ENCODE measurements around the gene RGS7. TPM values are rescaled to one million over a fixed set of nuclear protein-coding genes. Genes with fewer than 3 reads are reported as not detected.

The RGS7 gene
- total RNA-seq, 4 donors from 2014 or later = not detected

DNA sequence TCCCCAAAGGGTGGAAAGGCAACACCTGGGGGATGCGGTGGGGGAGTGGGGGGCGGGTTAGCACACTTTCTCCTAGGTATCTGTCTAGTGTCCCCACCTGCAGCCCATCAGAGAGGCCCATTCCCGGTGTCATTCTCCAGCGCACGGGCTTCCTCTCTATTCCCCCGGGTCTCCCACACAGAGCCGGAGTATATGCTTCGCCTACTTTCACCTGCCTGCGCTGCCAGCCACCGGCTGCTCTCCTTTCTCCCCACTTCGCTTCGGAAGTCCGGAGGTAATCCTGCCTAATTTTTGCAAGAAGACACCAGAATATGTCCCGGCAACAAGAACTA lies 852 bp downstream of the RGS7 start:
- H3K4me3 ChIP-seq = no peak overlapping the region
- no peak for TF ChIP-seq POLR2A (IDR thresholded peaks at IDR 0.05)
- TF ChIP-seq, protein P1, sequence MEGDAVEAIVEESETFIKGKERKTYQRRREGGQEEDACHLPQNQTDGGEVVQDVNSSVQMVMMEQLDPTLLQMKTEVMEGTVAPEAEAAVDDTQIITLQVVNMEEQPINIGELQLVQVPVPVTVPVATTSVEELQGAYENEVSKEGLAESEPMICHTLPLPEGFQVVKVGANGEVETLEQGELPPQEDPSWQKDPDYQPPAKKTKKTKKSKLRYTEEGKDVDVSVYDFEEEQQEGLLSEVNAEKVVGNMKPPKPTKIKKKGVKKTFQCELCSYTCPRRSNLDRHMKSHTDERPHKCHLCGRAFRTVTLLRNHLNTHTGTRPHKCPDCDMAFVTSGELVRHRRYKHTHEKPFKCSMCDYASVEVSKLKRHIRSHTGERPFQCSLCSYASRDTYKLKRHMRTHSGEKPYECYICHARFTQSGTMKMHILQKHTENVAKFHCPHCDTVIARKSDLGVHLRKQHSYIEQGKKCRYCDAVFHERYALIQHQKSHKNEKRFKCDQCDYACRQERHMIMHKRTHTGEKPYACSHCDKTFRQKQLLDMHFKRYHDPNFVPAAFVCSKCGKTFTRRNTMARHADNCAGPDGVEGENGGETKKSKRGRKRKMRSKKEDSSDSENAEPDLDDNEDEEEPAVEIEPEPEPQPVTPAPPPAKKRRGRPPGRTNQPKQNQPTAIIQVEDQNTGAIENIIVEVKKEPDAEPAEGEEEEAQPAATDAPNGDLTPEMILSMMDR (IDR thresholded peaks at IDR 0.05 in 4 of 5, conservative IDR thresholded peaks at IDR 0.05 in 1 of 5) = no peak
- intact Hi-C loops (cut with DNase I; ENCODE audit: low total_unique reads) (no loop called here), in situ Hi-C loops (cut with MboI; ENCODE audit: low sequenced_read_pairs in 4 of 4) (no loop called here)
- DNase-seq (no peak), ATAC-seq (no peak)
- no peaks in the 10 kb centered on the region for H3K9me3 ChIP-seq
- peaks cover 4 to 29% (median 28%) of the 10 kb centered on the region in 3 donors for H3K27me3 ChIP-seq
- no peaks in the 10 kb centered on the region for H3K36me3 ChIP-seq
- H3K4me1 ChIP-seq = no peaks in the 10 kb centered on the region
- no peak overlapping the region for H3K27ac ChIP-seq

DNA sequence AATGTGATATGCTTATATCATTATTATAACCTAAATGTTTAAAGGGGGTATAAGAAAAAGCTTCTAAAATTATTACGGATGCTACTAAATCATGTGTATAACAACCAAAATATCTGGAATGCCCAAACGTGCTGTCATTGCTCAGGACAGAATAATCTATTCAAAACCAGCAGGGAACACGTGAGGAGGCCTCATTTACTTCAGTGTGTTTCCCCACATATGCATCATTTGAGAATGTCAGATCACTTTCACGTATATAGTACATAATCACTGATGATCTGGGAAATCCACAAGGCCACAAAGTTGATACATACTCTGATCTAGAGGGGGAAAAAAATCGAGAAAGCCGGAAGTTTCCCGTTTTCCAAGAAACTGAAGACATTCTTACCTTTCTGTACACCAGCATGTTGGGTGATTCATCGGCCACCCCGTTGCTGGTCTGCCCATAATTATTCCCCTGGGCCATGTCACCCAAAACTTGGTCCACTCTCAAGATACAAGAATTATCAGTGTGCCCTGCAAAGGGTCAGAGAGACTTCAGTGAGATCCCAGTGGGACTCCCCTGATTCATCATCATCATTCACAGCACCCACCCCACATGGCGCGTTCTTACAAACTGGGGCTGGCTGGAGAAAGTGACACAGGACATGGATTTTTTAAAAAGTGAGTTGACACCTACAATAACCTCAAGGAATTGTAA lies 1.5 kb downstream of the RGS7 start:
- DNase-seq (no peak), ATAC-seq (no peak)
- no peaks in the 10 kb centered on the region for H3K9me3 ChIP-seq
- TF ChIP-seq, protein P1 (IDR thresholded peaks at IDR 0.05 in 4 of 5, conservative IDR thresholded peaks at IDR 0.05 in 1 of 5) = no peak
- no peak for TF ChIP-seq POLR2A (IDR thresholded peaks at IDR 0.05)
- intact Hi-C loops (cut with DNase I; ENCODE audit: low total_unique reads) = no loop called here
- in situ Hi-C loops (cut with MboI; ENCODE audit: low sequenced_read_pairs in 4 of 4) = no loop called here
- H3K27ac ChIP-seq = no peak overlapping the region
- no peaks in the 10 kb centered on the region for H3K4me1 ChIP-seq
- no peak overlapping the region for H3K4me3 ChIP-seq
- H3K27me3 ChIP-seq = peaks cover 4 to 29% (median 28%) of the 10 kb centered on the region in 3 donors
- no peaks in the 10 kb centered on the region for H3K36me3 ChIP-seq

DNA sequence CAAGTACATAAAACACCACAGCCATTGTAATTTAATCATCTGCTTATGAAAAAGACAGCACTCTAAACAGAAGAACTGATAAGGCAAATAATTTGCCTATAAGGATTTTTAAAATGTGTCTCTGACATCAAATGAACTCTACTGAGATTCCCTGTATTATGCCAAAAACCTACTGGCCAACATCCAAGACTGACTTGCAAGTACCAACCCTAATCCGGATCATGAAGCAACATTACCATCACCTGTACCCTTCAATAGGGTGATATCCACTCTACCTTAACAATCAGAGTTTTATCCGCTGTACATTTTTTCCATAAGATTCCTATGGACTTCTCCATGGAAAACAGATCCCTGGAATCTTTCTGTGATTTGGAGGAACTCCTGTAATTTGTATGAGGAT lies 4.6 kb downstream of the RGS7 start:
- intact Hi-C loops (cut with DNase I; ENCODE audit: low total_unique reads) = no loop called here
- Histone ChIP-seq H3K9me3 (no peaks in the 10 kb centered on the region), H3K27ac (no peak overlapping the region), H3K27me3 (peaks cover 0 to 20% (median 11%) of the 10 kb centered on the region in 3 donors), H3K4me3 (no peak overlapping the region), H3K4me1 (no peaks in the 10 kb centered on the region), H3K36me3 (no peaks in the 10 kb centered on the region)
- no peak for DNase-seq
- TF ChIP-seq POLR2A (IDR thresholded peaks at IDR 0.05) = no peak
- TF ChIP-seq, protein P1 (IDR thresholded peaks at IDR 0.05 in 4 of 5, conservative IDR thresholded peaks at IDR 0.05 in 1 of 5) = no peak
- no peak for ATAC-seq
- in situ Hi-C loops (cut with MboI; ENCODE audit: low sequenced_read_pairs in 4 of 4) = no loop called here

DNA sequence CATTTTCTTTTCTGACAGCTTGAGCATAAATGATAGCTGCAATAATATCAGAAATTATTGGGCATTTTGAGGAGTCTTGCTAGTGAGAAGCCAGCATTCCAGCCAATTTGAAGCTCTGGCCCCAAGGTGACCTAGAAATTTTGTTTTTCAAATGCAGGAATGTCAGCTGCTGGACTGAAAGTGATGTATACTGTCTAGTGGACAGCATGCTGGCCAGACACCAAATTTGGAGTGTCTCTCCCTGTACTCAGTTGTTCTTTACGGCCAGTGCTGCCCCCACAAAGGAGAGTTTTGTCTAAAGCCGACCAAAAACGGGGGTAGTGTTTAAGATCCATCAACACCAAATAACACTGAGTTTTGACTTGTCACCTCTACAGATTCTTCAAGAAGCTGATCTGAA lies 5.2 kb downstream of the RGS7 start:
- no peaks in the 10 kb centered on the region for H3K9me3 ChIP-seq
- in situ Hi-C loops (cut with MboI; ENCODE audit: low sequenced_read_pairs in 4 of 4) = no loop called here
- H3K36me3 ChIP-seq = no peaks in the 10 kb centered on the region
- ATAC-seq = no peak
- H3K4me1 ChIP-seq = no peaks in the 10 kb centered on the region
- TF ChIP-seq POLR2A (IDR thresholded peaks at IDR 0.05) = no peak
- TF ChIP-seq, protein P1 (IDR thresholded peaks at IDR 0.05 in 4 of 5, conservative IDR thresholded peaks at IDR 0.05 in 1 of 5) = no peak
- intact Hi-C loops (cut with DNase I; ENCODE audit: low total_unique reads) = no loop called here
- H3K27ac ChIP-seq = no peak overlapping the region
- DNase-seq = no peak
- H3K27me3 ChIP-seq = peaks cover 0 to 20% (median 11%) of the 10 kb centered on the region in 3 donors
- H3K4me3 ChIP-seq = no peak overlapping the region

DNA sequence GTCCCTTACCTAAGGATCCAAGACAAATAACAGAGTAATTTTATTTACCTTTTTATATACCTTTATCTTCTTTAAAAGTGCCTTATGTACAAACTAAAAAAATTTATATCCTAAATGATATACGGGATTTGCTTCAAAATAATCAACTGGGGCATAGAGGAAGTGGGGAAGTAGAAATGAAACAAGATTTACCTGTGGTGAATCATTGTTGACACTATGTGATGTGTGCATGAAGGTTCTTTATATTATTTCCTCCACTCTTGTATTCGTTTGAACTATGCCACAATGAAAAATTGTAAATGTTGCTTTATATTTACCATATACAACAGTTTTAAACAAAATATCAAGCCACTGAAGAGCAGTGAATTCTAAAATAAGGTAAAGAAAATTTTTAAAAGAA lies 13.0 kb downstream of the RGS7 start:
- no peaks in the 10 kb centered on the region for H3K36me3 ChIP-seq
- intact Hi-C loops (cut with DNase I; ENCODE audit: low total_unique reads) (no loop called here), in situ Hi-C loops (cut with MboI; ENCODE audit: low sequenced_read_pairs in 4 of 4) (no loop called here)
- H3K9me3 ChIP-seq = no peaks in the 10 kb centered on the region
- no peak overlapping the region for H3K4me3 ChIP-seq
- no peak for TF ChIP-seq POLR2A (IDR thresholded peaks at IDR 0.05)
- TF ChIP-seq, protein P1 (IDR thresholded peaks at IDR 0.05 in 4 of 5, conservative IDR thresholded peaks at IDR 0.05 in 1 of 5) = no peak
- no peak overlapping the region for H3K27ac ChIP-seq
- H3K27me3 ChIP-seq = no peaks in the 10 kb centered on the region
- ATAC-seq (no peak), DNase-seq (no peak)
- H3K4me1 ChIP-seq = no peaks in the 10 kb centered on the region
